ENCODE results near the gene ICAM1. TPM values are rescaled to one million over a fixed set of nuclear protein-coding genes. Genes with fewer than 3 reads are reported as not detected.

The ICAM1 gene
- total and polyA plus RNA-seq, 2 of the 8 experiments (the other 6 are each of a cell fraction or from before 2014, with no cell fraction given) = 4.0 to 9.4 TPM

DNA sequence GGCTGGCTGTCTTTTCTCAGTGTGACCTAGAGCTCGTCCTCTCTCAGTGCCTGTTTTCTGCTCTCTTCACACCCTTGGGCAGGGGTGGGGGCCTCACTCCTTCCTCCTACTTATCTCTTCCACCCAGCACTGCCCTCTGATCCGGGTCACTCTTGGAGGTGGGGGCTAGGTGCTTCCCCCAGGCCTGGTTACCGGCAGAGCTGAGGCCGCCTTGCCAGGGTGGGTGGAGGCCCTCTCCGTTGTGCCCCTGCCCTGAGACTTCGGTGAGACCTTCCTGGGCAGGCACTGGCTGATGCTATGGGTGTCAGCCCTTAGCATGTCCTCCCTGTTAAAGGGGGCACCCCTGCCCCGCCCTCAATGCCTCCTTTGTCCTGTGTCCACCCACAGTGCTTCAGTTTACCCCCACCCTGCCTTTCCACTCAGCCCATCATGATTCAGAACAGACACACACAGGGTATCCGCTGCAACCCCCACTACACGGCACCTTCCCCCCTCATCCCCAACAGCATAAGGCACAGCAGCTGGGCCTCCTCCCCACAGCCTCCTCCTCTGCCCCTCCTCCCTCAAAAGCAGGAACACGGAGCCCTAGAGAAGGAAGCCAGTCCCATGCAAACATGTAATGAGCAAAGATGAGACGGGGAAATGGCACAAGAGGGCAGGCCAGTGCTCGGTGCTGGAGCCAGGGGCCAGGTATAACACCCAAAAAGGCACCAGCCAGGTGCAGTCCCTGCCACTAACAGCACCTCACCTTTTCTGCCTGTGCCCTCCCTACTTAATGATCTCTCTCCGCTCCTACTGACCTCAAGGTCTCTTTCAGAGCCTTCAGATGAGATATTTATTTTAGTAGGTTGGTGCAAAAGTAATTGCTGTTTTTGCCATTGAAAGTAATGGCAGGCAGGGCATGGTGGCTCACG, 28.9 kb downstream of the ICAM1 start (continued):
- TF ChIP-seq, protein P1, sequence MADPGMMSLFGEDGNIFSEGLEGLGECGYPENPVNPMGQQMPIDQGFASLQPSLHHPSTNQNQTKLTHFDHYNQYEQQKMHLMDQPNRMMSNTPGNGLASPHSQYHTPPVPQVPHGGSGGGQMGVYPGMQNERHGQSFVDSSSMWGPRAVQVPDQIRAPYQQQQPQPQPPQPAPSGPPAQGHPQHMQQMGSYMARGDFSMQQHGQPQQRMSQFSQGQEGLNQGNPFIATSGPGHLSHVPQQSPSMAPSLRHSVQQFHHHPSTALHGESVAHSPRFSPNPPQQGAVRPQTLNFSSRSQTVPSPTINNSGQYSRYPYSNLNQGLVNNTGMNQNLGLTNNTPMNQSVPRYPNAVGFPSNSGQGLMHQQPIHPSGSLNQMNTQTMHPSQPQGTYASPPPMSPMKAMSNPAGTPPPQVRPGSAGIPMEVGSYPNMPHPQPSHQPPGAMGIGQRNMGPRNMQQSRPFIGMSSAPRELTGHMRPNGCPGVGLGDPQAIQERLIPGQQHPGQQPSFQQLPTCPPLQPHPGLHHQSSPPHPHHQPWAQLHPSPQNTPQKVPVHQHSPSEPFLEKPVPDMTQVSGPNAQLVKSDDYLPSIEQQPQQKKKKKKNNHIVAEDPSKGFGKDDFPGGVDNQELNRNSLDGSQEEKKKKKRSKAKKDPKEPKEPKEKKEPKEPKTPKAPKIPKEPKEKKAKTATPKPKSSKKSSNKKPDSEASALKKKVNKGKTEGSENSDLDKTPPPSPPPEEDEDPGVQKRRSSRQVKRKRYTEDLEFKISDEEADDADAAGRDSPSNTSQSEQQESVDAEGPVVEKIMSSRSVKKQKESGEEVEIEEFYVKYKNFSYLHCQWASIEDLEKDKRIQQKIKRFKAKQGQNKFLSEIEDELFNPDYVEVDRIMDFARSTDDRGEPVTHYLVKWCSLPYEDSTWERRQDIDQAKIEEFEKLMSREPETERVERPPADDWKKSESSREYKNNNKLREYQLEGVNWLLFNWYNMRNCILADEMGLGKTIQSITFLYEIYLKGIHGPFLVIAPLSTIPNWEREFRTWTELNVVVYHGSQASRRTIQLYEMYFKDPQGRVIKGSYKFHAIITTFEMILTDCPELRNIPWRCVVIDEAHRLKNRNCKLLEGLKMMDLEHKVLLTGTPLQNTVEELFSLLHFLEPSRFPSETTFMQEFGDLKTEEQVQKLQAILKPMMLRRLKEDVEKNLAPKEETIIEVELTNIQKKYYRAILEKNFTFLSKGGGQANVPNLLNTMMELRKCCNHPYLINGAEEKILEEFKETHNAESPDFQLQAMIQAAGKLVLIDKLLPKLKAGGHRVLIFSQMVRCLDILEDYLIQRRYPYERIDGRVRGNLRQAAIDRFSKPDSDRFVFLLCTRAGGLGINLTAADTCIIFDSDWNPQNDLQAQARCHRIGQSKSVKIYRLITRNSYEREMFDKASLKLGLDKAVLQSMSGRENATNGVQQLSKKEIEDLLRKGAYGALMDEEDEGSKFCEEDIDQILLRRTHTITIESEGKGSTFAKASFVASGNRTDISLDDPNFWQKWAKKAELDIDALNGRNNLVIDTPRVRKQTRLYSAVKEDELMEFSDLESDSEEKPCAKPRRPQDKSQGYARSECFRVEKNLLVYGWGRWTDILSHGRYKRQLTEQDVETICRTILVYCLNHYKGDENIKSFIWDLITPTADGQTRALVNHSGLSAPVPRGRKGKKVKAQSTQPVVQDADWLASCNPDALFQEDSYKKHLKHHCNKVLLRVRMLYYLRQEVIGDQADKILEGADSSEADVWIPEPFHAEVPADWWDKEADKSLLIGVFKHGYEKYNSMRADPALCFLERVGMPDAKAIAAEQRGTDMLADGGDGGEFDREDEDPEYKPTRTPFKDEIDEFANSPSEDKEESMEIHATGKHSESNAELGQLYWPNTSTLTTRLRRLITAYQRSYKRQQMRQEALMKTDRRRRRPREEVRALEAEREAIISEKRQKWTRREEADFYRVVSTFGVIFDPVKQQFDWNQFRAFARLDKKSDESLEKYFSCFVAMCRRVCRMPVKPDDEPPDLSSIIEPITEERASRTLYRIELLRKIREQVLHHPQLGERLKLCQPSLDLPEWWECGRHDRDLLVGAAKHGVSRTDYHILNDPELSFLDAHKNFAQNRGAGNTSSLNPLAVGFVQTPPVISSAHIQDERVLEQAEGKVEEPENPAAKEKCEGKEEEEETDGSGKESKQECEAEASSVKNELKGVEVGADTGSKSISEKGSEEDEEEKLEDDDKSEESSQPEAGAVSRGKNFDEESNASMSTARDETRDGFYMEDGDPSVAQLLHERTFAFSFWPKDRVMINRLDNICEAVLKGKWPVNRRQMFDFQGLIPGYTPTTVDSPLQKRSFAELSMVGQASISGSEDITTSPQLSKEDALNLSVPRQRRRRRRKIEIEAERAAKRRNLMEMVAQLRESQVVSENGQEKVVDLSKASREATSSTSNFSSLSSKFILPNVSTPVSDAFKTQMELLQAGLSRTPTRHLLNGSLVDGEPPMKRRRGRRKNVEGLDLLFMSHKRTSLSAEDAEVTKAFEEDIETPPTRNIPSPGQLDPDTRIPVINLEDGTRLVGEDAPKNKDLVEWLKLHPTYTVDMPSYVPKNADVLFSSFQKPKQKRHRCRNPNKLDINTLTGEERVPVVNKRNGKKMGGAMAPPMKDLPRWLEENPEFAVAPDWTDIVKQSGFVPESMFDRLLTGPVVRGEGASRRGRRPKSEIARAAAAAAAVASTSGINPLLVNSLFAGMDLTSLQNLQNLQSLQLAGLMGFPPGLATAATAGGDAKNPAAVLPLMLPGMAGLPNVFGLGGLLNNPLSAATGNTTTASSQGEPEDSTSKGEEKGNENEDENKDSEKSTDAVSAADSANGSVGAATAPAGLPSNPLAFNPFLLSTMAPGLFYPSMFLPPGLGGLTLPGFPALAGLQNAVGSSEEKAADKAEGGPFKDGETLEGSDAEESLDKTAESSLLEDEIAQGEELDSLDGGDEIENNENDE (IDR thresholded peaks at IDR 0.05; ENCODE audit: insufficient replicate concordance, low read length) = no peak

Measured in H1 (cell line).